GM19193 (cell line): ENCODE measurements around the gene GRK5.
A peak's percentile ranks its signal among the peaks of the same experiment; 100 is the strongest.

Experiments used
- POLR2A ChIP-seq: IDR thresholded peaks from 4 replicates; pipeline ENCODE4 v1.6.1; 2011; ENCODE audit not compliant: insufficient read depth, insufficient read length; ENCODE audit errors: extremely low read depth

GRK5 gene

GRCh38 chr10:119207366-119207666 lies at the start of gene GRK5:
Gene GRK5 (plus strand): TSS chr10:119207571. CDS start chr10:119207918, 347 bp downstream.
- peak; percentile 62 for TF ChIP-seq POLR2A

- no peak for TF ChIP-seq POLR2A
Measured at GRCh38 chr10:119159332-119159731, 48.0 kb upstream of the GRK5 start.

GRCh38 chr10:119161680-119162451 lies 45.5 kb upstream of the GRK5 start:
- TF ChIP-seq POLR2A: no peak

- TF ChIP-seq POLR2A: no peak
Measured at GRCh38 chr10:119162452-119163092, 44.8 kb upstream of the GRK5 start.

- peak; percentile 74 for TF ChIP-seq POLR2A
Measured at GRCh38 chr10:119165171-119166117, 41.9 kb upstream of the GRK5 start, which contains the start of gene SFXN4. Gene SFXN4 (minus strand): TSS chr10:119165714. CDS start chr10:119165647, 67 bp downstream.

- no peak for TF ChIP-seq POLR2A
Measured at GRCh38 chr10:119166118-119166500, 41.3 kb upstream of the GRK5 start.

GRCh38 chr10:119166564-119166963 lies 40.8 kb upstream of the GRK5 start:
- no peak for TF ChIP-seq POLR2A

- no peak for TF ChIP-seq POLR2A
Measured at GRCh38 chr10:119167041-119167440, 40.3 kb upstream of the GRK5 start.

GRCh38 chr10:119174109-119174508 lies 33.3 kb upstream of the GRK5 start:
- TF ChIP-seq POLR2A: no peak

GRCh38 chr10:119176166-119176565 lies 31.2 kb upstream of the GRK5 start:
- TF ChIP-seq POLR2A: no peak

GRCh38 chr10:119177708-119178371 lies 29.5 kb upstream of the GRK5 start:
- TF ChIP-seq POLR2A: no peak

- peak; percentile 93 for TF ChIP-seq POLR2A
Measured at GRCh38 chr10:119178372-119179119, 28.8 kb upstream of the GRK5 start, which contains the start of gene PRDX3. Gene PRDX3 (minus strand): TSS chr10:119178812. CDS start chr10:119178790, 22 bp downstream.

- no peak for TF ChIP-seq POLR2A
Measured at GRCh38 chr10:119183664-119184412, 23.5 kb upstream of the GRK5 start.
